GM19240 (cell line): ENCODE data around the gene SPECC1.
"Not testable (repeated sequence)": the region's sequence is repeated elsewhere in the genome, so short reads cannot be mapped to it uniquely, and the experiment has no call there.

ENCODE experiments used
- DNase-seq: peaks from one replicate; pipeline ENCODE4 v3.0.0; 2011; ENCODE audit warnings: low spot score; ENCODE audit not compliant: insufficient read length

SPECC1 gene

DNA sequence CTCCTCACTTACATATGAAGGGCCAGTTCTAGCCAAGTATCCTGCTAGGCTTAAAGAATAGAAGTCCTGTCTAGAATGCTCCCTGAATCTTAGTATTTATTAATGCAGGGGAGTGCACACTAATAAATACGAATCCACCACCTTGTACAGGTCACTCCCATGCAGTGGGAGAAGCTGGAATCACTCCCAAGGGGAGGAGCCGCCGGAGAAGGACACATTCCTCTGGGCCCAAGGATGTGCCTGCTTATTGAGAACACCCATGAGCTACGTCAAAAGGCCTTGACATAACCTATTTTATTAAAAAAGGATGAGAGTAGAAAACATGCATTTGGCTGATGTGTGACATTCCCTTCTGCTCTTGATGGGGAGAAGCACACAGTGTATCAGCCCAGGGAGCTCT, 223.5 kb downstream of the SPECC1 start:
- no peak for DNase-seq

DNA sequence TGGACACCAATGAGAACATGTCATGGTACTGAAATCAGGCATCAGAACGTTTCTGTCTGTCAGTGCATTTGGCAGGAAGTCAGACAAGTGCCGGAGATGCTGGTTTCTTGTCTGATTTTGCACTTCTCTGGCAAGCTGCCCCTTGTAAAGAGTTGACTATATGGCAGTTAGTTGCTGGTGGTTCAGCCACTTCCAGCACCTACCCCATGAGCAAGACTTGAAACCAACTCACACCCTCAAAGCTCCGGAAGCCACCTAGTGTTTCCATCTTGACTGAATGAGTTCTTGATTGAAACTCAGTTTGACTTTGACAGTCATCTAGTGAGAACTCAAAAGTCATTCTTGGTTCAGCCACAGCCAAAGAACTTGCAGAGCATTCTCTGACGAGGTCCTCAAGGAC, 225.1 kb downstream of the SPECC1 start:
- no peak for DNase-seq

DNA sequence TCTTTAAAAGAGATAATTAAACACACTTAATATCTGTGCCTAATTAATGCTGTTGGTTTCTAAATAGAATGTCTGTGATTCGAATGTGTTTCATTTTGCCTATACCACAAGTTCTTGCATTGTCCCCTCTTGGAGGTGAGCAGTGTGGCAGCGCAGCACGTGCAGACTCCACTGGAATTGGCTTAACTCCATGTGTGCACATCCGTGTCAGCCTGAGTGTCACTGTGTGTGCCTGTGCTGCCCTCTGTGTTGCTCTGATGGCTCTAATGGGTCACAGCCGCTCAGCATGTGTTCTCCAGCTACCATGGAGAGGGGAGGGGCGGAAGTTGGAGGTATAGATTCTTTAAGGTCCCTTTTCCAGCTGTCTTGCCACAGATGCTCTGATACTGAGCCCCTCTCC, 226.6 kb downstream of the SPECC1 start:
- DNase-seq: no peak

DNA sequence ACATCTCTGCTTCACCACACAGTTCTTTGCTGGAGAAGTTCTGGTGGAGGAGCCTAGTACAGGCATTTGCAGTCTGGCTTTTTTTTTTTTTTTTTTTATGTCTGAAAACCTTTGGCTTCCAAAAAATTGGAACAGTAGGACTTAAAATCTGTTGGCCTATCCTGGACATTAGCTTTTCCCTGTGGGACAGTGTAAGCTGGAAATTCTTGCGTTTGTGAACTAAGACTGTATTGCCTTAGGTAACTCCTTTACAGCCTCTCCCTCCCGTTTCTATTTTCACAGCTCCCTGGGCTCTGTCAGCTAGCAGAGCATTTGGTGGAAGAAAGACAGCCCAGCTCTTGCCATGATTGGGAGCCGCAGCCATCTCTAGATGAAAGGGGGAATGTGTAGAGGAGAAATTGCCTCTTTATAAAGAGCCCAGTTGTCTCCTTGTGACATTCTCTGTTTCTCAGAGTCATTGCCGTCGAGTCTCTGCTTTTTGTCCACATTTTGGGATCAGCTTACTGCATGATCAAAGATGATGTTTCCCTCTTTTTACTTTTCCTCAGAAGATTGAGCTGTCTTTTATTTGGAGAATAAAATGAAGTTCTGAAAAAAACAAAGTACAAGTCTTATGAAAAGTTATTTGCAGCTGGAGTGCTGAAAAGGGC, 227.5 kb downstream of the SPECC1 start:
- DNase-seq: no peak

DNA sequence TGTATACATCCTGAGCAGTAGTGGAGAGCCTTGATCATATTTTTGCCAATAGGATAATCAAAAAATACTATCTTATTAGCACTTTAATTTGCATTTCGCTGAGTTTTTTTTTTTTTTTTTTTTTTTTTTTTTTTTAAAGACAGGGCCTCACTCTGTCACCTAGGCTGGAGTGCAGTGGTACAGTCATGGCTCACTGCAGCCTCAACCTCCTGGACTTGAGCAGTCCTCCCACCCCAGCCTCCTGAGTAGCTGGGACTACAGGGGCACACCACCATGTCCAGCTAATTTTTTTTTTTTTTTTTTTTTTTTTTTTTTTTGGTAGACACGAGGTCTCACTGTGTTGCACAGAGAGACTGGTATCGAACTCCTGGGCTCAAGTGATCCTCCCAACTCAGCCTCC, 230.6 kb downstream of the SPECC1 start:
- DNase-seq: not testable (repeated sequence)

DNA sequence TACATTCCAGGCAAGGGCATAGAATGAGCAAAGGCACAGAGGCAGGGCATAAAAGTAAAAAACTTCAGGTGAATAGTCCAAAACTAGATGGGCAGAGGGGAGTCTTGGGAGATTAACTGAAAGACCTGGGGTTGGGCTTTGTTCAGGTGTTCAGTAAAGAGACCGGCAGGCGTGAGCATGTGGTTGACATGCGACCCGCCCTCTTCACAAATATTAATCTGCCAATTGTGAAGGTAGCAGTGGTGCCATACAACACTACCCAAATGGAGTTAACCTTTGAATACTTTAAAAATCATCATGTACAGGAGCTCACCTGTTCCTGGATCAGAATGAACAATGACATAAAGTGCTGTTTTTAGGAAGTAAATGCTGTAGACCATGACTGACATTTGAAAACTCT, 232.7 kb downstream of the SPECC1 start:
- DNase-seq: no peak

DNA sequence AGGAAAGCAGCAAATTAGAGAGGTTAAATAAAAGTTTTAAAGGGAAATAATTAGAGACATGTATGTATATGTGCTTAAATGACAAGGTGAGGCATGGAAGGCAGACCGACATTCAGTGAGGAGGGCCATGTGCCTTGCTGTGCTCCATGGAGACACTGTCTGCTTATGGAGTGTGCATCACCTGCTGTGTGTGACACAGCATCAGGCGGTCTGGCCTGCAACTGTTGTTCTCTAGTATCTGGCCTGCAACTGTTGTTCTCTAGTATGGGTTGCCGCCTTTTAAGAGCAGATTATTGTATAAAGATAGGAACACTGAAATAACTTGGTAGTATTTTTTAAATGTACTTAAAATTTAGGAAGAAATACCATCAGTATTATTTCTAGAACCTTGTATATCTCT, 233.1 kb downstream of the SPECC1 start:
- DNase-seq: no peak

DNA sequence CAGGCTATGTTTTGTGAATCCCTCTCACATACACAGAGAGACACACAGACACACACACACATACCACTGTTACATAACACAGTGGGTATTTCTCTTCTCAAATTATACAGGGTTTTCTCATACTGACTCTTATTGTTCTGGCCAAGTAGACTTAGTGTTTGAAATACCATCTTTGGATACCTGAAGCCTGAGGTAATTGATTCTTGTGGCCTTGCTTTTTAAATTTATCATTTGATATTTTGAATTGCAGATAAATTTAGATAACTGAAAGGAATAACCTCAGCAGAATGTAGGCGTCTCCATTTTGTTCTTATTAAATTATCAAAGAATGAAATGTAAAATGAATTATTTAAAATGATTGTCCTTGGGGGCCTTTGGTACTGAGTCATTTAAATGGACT, 234.4 kb downstream of the SPECC1 start:
- DNase-seq: no peak

DNA sequence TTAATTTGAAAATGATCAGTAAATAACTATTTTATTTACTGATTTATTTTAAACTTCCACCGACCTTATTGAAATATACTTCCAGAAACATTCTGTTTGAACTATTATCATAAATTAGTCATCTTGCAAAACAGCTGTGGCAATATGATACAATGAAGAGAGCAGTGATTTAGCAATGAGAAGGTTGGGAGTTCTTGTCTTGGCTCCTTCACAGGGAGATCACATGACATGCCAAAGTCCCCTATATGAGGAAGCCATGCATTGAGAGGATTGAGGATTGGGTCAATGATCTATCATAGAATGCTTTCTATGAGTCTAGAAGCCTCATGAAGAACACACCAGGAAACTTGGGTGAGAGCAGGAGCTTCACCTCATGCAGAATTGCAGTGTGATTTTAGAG, 235.5 kb downstream of the SPECC1 start:
- DNase-seq: no peak

DNA sequence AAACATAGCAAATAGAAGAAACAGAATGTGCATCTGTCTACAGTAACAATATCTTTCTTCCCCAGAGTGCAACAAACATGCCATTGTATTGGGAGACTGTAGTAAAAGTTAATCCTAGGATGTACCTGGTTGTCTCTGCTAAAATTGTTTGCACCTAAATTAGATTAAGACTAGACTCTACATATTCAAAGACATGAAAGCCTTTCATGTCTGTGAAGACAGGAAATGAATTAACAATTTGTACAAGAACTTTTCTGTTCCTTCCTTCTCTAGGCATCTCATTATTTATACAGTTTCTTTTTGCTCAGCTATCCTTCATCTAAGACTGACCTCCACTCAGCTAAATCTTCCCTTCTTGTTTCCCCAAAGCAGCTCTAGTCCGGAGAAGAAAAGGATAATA, 237.5 kb downstream of the SPECC1 start:
- no peak for DNase-seq

DNA sequence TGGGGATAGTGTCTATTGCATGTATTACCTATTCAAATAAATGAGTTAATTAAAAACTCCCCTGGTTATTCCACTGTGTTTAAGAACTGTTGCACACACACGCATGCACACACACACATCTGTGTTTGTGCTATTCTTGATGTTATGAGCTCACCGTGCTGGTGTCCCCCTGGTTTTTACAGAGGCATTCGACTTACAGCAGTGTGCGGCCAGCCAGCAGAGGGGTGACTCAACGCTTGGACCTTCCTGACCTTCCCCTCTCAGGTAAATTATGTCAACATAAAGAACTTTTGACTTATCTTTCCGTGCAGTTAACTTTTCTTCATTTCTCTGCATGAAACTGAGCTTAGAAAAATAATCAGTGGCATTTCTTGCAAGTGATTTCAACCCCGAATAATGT, 244.2 kb downstream of the SPECC1 start:
- no peak for DNase-seq

DNA sequence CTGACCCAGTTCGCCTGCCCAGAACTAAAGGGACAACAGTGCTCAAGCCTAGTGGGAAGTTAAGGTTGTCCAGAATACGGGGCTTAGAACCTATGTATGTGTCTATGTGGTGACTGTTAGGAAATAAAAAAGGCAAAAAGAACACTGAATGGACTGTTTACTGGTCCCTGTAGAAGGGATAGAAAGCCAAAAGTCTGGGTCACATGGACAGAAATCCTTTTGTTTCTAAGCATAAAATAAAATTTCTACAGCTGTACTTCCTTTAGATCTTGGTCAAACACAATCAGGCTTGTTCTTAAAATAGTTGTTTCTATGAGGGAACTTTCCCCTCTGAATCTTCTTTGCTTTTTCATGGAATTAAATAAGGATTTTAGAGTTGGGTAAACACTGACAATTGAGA, 245.4 kb downstream of the SPECC1 start:
- no peak for DNase-seq

DNA sequence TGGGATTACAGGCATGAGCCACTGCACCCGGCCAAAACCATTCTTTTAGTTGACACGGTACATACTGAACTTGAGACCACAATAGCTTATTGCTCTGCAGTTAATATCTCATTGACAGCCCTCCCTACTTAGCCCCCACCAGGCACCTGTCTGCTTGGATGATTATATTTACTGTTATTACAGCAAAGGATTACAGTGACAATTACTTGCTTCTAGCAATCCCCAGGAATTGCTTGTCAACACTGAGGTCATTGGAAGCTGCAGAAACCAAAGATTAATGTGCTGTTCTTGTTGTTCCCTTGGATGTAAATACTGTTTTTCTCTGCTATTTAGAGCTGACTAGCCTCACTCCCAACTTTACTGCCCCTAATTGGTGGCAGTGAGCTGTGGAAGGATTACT, 247.0 kb downstream of the SPECC1 start:
- DNase-seq: no peak

DNA sequence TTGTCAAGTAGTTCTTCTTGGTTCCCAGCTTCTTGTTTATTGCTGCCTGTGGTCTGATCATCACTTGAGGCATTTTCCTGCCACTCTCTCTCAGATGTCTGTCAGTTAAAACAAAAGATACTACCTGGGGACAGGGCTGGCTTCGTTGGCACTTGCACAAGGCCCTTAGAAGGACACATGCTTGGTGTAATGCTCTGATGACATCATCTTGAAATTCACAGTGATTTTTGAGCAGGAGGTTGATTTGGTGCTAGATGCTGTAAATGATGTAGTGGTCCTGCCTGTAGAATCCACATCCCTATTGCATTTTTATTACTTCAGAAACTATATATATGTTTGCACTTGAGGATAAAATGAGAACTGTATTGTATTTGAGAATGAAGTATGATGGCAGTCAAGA, 247.8 kb downstream of the SPECC1 start:
- no peak for DNase-seq

DNA sequence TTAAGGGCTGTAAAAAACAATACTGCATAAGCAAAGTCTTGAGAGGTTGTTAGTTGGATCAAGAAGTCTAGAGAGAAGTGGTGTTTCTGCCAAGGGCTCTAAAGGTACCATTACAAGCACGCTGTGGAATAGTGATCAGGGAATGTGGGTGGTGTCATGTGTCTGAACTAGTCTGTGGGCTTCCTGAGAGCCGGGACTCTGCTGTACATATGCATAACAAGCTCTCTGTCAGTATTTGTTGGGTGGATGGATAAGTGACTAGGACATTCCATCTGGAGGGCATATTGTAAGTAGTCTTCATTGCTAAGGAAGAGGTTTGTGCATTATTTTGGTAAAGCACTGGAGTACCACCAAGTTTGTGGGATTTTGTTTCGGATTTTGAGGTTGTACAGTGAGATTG, 248.6 kb downstream of the SPECC1 start:
- DNase-seq: no peak

DNA sequence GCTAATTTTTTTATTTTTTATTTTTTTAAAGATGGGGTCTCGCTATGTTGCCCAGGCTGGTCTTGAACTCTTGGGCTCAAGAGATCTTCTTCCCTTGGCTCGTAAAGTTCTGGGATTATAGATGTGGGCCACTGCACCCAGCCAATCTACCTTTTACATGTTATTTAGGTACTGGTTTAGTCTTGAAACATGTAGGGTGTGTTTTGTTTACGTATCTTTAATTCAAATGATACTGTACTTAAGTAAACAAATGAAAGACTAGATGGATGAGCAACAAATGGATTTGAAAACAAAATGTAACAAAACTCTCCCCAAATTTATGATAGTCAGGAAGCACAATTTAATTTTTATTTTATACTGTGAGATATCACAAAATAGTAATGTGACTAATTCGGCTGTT, 250.5 kb downstream of the SPECC1 start:
- DNase-seq: no peak

DNA sequence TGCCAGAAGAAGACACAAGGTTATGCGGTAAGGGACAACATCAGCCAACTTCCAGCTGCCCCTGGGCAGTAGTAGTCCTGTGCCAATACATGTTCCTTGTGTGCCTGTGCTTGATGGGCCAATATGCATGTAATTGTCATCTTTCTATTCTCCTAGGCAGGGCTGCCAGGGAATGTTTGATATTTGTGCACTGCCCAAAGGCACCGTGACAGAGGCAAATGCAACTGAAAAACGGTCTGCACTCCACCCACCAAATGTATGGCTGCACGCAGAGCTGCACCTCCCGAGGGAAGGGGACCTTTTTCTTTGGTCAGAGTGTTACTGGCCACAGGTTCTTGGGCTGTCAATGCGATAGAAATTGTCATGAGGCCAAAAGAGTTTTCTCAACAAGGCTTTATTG, 251.1 kb downstream of the SPECC1 start:
- no peak for DNase-seq

DNA sequence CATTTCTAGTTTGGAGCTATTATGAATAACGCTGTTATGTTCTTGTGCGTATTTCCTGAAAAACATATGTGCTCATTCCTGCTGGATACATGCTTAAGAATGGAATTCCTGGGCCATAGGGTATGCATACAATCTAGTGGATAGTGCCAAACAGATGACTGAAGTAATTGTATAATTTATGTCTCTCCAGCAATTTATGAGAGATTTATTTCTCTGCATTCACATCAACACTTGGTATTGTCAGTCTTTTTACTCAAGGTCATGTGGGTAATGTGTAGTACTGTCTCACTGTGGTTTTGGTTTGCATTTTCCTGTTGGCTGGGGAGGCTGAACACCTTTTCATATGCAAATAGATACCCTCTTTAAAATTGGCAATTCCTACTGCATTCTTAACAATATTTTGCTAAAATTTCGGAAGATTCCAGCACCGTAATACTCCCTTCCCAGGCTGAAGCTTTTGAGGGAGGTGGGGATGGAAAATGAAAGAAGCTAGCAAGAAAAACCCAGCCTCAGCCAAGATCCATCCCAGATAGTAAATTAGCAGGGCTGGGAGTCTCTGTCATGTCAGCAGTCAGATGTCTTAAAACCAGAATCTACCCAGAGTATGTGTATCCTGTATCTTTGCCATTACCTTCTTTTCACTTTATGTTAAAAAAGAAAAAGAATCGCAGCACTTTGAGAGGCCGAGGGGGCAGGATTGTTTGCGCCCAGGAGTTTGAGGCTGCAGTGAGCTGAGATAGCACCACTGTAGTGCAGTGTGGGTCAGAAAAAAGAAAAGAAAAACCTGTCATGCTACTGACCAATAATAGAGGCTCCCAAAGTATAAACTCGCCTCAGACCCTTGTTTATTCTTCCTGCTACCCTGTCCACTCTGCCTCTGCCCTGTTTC, 253.3 kb downstream of the SPECC1 start:
- DNase-seq: no peak

DNA sequence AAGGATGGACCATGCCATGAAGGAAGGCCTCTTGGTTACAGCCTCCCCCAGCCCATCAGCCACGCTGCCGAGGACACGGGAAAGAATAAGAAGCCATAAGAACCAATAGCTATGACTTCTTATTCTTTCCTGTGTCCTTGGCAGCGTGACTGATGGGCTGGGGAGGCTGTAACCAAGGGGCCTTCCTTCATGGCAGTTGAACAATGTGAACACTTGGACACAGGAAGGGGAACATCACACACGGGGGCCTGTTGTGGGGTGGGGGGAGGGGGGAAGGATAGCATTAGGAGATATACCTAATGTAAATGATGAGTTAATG, 253.9 kb downstream of the SPECC1 start:
- DNase-seq: not testable (repeated sequence)

DNA sequence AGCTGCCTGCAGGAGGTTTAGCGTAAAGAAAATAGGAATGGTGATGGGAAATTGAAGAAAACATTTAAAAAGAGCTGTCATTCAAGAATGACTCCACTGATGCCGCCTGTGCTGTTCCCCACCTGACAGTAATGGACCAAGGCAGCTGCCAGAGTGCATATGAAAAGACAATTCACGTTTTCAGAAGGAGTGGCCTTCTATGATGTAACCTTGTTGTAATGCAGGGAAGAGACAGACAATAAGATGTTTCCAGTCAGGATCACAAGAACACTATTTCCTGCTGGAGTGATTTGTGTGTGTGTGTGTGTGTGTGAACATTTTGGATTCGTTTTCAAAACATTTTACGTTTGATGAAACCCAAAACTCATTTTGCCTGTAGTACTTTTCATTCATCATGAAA, 254.4 kb downstream of the SPECC1 start:
- no peak for DNase-seq

DNA sequence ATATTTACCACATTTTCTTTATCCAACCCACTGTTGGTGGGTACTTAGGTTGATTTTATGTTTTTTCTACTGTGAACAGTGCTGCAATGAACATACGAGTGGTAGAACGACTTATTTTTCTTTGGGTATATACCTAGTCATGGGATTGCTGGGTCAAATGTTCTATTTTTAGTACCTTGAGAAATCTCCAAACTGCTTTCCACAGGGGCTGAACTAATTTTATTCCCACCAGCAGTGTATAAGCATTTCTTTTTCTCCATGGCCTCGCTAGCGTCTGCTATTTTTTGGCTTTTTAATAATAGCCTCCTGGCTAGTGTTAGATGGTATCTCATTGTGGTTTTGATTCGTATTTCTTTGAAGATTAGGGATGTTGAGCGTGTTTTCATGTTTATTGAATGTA, 255.8 kb downstream of the SPECC1 start:
- DNase-seq: no peak

DNA sequence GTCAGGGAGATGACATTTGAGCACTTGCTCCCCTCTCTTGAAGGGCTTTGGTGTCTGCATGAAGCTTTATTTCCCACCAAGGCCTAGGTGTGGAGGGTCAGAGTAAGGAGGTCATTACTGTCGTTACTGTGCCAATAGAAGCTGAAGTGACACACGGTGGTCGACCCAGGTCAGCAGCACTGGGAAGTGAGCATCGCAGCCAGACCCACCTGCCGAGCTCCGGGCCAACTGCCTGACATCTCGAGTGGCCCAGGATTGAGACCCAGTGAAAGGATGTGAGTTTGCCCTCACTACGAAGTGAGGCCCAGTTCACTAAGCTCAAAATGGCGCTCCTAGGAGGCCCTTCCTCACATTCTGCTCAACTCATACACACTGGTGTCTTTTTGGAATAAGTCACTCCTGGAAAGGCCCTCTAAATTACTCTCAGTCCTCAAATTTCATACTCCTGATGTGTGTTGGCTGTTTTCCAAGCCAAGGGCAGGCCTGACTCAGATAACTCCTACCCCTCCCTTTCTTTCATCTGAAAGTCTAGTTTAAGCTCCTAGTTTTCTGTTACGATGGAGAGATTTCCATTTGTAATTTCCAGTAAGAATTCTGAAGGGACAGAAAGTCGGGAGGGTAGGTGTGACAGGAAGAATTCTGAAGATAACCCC, 257.8 kb downstream of the SPECC1 start:
- no peak for DNase-seq

DNA sequence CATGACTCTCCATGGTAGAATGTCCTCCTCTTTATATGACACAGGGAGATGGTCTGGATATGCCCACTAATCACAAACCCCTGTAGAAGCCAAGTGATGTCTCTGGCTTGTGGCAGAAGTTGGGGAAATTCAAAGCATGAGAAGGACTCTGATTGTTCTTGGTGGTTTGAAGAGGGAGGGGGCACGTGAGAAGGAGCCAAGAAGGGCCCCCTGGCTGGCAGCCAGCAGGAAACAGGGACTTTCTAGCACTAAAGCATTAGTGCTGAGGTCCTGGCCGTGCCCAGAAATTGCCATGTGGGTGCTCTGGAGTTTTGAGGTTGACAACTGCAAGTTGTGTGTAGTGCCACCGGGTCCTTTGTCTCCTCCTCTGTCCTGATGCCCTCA, 258.3 kb downstream of the SPECC1 start:
- no peak for DNase-seq
